PC-3 (cell line): ENCODE data around the gene ZNF554. TPM values are rescaled to one million over a fixed set of nuclear protein-coding genes. Genes with fewer than 3 reads are reported as not detected.
"Not testable (repeated sequence)": the region's sequence is repeated elsewhere in the genome, so short reads cannot be mapped to it uniquely, and the experiment has no call there.

Source experiments
- ATAC-seq: fragments of 200-7000 bp; cut with Tn5 transposase; 2 replicates; pipeline ENCODE4 v1.9.1; 2020; ENCODE audit warnings: mild to moderate bottlenecking, moderate library complexity
- BruUV-seq: library from RNA; stranded (reverse); fragments of 400-500 nt; replicated peaks from 2 replicates; lab custom pipeline; 2021; lab: Mats Ljungman, UMichigan
- CTCF ChIA-PET: fragments of 300-600 bp; sonication (Branson Sonifier 250); formaldehyde crosslinking; loops from one replicate; lab custom pipeline; 2022; ENCODE audit warnings: antibody characterized with exemption; lab: Charles Lee
- POLR2A ChIA-PET: fragments of 300-600 bp; sonication (Branson Sonifier 250); formaldehyde crosslinking; loops from one replicate; lab custom pipeline; 2022; ENCODE audit warnings: antibody characterized with exemption; ENCODE audit not compliant: unreplicated experiment; lab: Charles Lee
- DNase-seq: peaks from one replicate; pipeline ENCODE4 v3.0.0-alpha.2; 2015
- H2AFZ ChIP-seq: fragments of 300-600 bp; sonication (generic); 2 replicates; pipeline ENCODE4 v1.6.0; 2016; ENCODE audit warnings: antibody characterized with exemption, low read length
- H3F3A ChIP-seq: fragments of 300-600 bp; sonication (generic); one replicate; pipeline ENCODE4 v1.6.0; 2017; ENCODE audit warnings: antibody characterized with exemption, low read length, control low read depth, mild to moderate bottlenecking; ENCODE audit not compliant: unreplicated experiment
- H3K27ac ChIP-seq: fragments of 300-600 bp; sonication (generic); 2 replicates; pipeline ENCODE4 v1.5.1; 2016; ENCODE audit warnings: mild to moderate bottlenecking, low read length
- H3K27me3 ChIP-seq: fragments of 300-600 bp; sonication (generic); 2 replicates; pipeline ENCODE4 v1.6.1; 2016; ENCODE audit warnings: low read length, mixed read lengths
- H3K36me3 ChIP-seq: fragments of 300-600 bp; sonication (generic); 2 replicates; pipeline ENCODE4 v1.6.1; 2016; ENCODE audit warnings: low read depth, mixed run types, low read length, mixed read lengths
- H3K4me1 ChIP-seq: fragments of 300-600 bp; sonication (generic); 2 replicates; pipeline ENCODE4 v1.5.1; 2016; ENCODE audit warnings: low read length; ENCODE audit not compliant: insufficient read depth
- H3K4me2 ChIP-seq: fragments of 300-600 bp; sonication (generic); 2 replicates; pipeline ENCODE4 v1.6.0; 2016; ENCODE audit warnings: low read length
- H3K4me3 ChIP-seq: fragments of 300-600 bp; sonication (generic); 2 replicates; pipeline ENCODE4 v1.5.1; 2016; ENCODE audit warnings: mild to moderate bottlenecking, low read length, mixed read lengths
- H3K79me2 ChIP-seq: fragments of 300-600 bp; sonication (generic); 2 replicates; pipeline ENCODE4 v1.6.1; 2017; ENCODE audit warnings: low read length, mixed read lengths
- H3K9ac ChIP-seq: fragments of 300-600 bp; sonication (generic); 2 replicates; pipeline ENCODE4 v1.6.0; 2016; ENCODE audit warnings: mild to moderate bottlenecking, low read length
- H3K9me2 ChIP-seq: fragments of 300-600 bp; sonication (generic); replicated peaks from 2 replicates; pipeline ENCODE4 v1.6.1; 2016; ENCODE audit warnings: mixed run types, low read length, mixed read lengths
- H3K9me3 ChIP-seq: fragments of 300-600 bp; sonication (generic); 2 replicates; pipeline ENCODE4 v1.6.1; 2016; ENCODE audit warnings: low read length, mixed read lengths
- H4K20me1 ChIP-seq: fragments of 300-600 bp; sonication (generic); 2 replicates; pipeline ENCODE4 v1.6.1; 2016; ENCODE audit warnings: low read length, mixed read lengths
- CTCF ChIP-seq: fragments of 300-600 bp; sonication (generic); conservative IDR thresholded peaks from 2 replicates; pipeline ENCODE4 v1.5.1; 2017; ENCODE audit warnings: antibody characterized with exemption, low read depth, mild to moderate bottlenecking, low read length
- EZH2 ChIP-seq: fragments of 300-600 bp; sonication (generic); IDR thresholded peaks from one replicate; pipeline ENCODE4 v1.6.1; 2017; ENCODE audit warnings: antibody characterized with exemption, mild to moderate bottlenecking, low read length; ENCODE audit not compliant: unreplicated experiment
- EZH2phosphoT487 ChIP-seq: fragments of 300-600 bp; sonication (generic); IDR thresholded peaks from 2 replicates; pipeline ENCODE4 v1.6.1; 2018; ENCODE audit warnings: mild to moderate bottlenecking, antibody characterized with exemption, low read length, borderline replicate concordance
- intact Hi-C: fragments of 100-400 bp; cut with micrococcal nuclease; formaldehyde crosslinking; loops from 2 replicates; pipeline ENCODE4 v1.9.0; 2023
- total RNA-seq: library from RNA; depleted of rRNA; stranded (reverse); fragments of >200 nt; gene quantifications from 2 replicates; pipeline ENCODE4 v1.2.3, GENCODE V29; 2014

The ZNF554 gene
- total RNA-seq, 1 experiment from 2014 or later: 2.3 TPM

- H3K27ac ChIP-seq, H3K9me2 ChIP-seq, DNase-seq, H3F3A ChIP-seq, ATAC-seq, intact Hi-C loops, H3K36me3 ChIP-seq, H2AFZ ChIP-seq, H4K20me1 ChIP-seq, H3K9me3 ChIP-seq, H3K27me3 ChIP-seq, H3K9ac ChIP-seq, POLR2A ChIA-PET, H3K4me3 ChIP-seq, CTCF ChIA-PET, BruUV-seq, H3K79me2 ChIP-seq, H3K4me2 ChIP-seq, H3K4me1 ChIP-seq: not testable (repeated sequence)
- TF ChIP-seq CTCF: 0 out of 2 replicates have a peak, but pooled peaks have one; percentile 12
Measured at GRCh38 chr19:2872175-2872574, 52.5 kb downstream of the ZNF554 start.

GRCh38 chr19:2877398-2878331 is 58.0 kb downstream of the ZNF554 start:
- H3K9me3 ChIP-seq: peaks cover 12% of the 10 kb centered on the region
- no peak for DNase-seq
- no peak overlapping the region for H3K27ac ChIP-seq
- no peak for TF ChIP-seq CTCF
- H3K4me2 ChIP-seq: no peak overlapping the region
- H3K4me1 ChIP-seq: no peaks in the 10 kb centered on the region
- H3K79me2 ChIP-seq: no peaks in the 10 kb centered on the region
- no peaks in the 10 kb centered on the region for H3K27me3 ChIP-seq
- ChIA-PET POLR2A (no interaction called here), CTCF (no interaction called here)
- no peaks in the 10 kb centered on the region for H3K36me3 ChIP-seq
- intact Hi-C loops: no loop called here
- ATAC-seq: no peak
- BruUV-seq: no TSS peak
- no peak overlapping the region for H3K4me3 ChIP-seq
- H3F3A ChIP-seq: no peaks in the 10 kb centered on the region
- no peaks in the 10 kb centered on the region for H4K20me1 ChIP-seq
- H2AFZ ChIP-seq: no peak overlapping the region
- no peak overlapping the region for H3K9ac ChIP-seq
- H3K9me2 ChIP-seq: no peaks in the 10 kb centered on the region

GRCh38 chr19:2883686-2884439 is 64.2 kb downstream of the ZNF554 start:
- no peaks in the 10 kb centered on the region for H3K36me3 ChIP-seq
- no peaks in the 10 kb centered on the region for H3K27me3 ChIP-seq
- peaks cover 5% of the 10 kb centered on the region; the same call in 1 of the 2 replicates for H3K4me1 ChIP-seq
- H3K9me3 ChIP-seq: 0 out of 2 replicates have a peak, but pooled peaks cover 3% of the 10 kb centered on the region
- no peaks in the 10 kb centered on the region for H3K9me2 ChIP-seq
- no peak for TF ChIP-seq EZH2phosphoT487
- no peak for TF ChIP-seq CTCF
- no peak for TF ChIP-seq EZH2
- ATAC-seq (no peak), DNase-seq (no peak)
- no peak overlapping the region for H3K27ac ChIP-seq
- no TSS peak for BruUV-seq
- ChIA-PET CTCF (no interaction called here), POLR2A (no interaction called here)
- H2AFZ ChIP-seq: no peak overlapping the region
- no peak overlapping the region for H3K4me2 ChIP-seq
- no peaks in the 10 kb centered on the region for H4K20me1 ChIP-seq
- H3K4me3 ChIP-seq: no peak overlapping the region
- H3K79me2 ChIP-seq: no peaks in the 10 kb centered on the region
- no peak overlapping the region for H3K9ac ChIP-seq
- no peaks in the 10 kb centered on the region for H3F3A ChIP-seq
- intact Hi-C loops: no loop called here
